Fibroblast of peridontal ligament (primary cell): Measurements from ENCODE around the gene RPIA.
"Not testable (repeated sequence)": the region's sequence is repeated elsewhere in the genome, so short reads cannot be mapped to it uniquely, and the experiment has no call there.

Source experiments
- DNase-seq: peaks from one replicate; pipeline ENCODE4 v3.0.0-alpha.2; 2010; ENCODE audit errors: extremely low read depth

RPIA gene

GRCh38 chr2:88773233-88774028 is 82.0 kb downstream of the RPIA start:
- DNase-seq, result not testable (repeated sequence)

DNA sequence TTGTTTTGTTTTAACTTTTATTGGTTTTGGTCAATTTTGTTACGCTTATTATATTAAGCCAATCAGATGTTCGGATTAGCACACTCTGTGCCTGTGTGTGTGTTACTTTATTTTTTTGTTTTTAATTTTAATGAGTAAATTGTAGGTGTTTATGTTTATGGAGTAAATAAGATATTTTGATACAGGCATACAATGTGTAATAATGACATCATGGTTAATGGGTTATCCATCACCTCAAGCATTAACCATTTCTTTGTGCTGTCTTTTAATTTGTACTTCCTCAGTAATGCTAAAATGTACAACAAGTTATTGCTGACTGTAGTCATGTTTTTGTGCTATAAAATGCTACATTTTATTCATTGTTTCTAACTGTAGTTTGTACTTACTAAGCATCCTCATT is 97.7 kb downstream of the RPIA start:
- not testable (repeated sequence) for DNase-seq

- DNase-seq, result not testable (repeated sequence)
Measured at GRCh38 chr2:88795932-88796331, 104.5 kb downstream of the RPIA start.

DNA sequence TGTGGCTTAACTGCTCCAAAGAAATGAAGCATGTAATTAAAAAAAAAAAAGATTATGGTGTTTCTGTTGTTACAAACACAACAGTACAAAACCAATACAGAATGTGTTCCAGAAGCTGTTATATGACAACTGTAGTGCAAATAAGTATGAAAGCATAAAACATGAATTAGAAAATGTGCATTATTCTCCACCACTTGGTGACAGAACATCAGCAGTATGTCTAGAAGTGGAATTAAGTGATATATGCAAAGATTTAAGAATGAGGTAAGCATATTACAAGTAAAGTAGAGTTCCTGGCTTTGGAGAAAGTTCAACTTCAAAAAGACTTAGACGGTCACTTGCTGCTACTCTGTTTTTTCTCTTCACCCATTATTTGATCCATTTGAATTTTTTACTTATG is 105.0 kb downstream of the RPIA start:
- DNase-seq, result not testable (repeated sequence)

GRCh38 chr2:88797164-88797563 is 105.7 kb downstream of the RPIA start:
- DNase-seq, result not testable (repeated sequence)
